ENCODE data around the gene ZNF511. TPM values are rescaled to one million over a fixed set of nuclear protein-coding genes. Genes with fewer than 3 reads are reported as not detected.
A peak's percentile ranks its signal among the peaks of the same experiment; 100 is the strongest.
"Not testable (repeated sequence)": the region's sequence is repeated elsewhere in the genome, so short reads cannot be mapped to it uniquely, and the experiment has no call there.

ZNF511 gene
- total RNA-seq, 1 experiment from 2014 or later, result 42.7 TPM

DNA sequence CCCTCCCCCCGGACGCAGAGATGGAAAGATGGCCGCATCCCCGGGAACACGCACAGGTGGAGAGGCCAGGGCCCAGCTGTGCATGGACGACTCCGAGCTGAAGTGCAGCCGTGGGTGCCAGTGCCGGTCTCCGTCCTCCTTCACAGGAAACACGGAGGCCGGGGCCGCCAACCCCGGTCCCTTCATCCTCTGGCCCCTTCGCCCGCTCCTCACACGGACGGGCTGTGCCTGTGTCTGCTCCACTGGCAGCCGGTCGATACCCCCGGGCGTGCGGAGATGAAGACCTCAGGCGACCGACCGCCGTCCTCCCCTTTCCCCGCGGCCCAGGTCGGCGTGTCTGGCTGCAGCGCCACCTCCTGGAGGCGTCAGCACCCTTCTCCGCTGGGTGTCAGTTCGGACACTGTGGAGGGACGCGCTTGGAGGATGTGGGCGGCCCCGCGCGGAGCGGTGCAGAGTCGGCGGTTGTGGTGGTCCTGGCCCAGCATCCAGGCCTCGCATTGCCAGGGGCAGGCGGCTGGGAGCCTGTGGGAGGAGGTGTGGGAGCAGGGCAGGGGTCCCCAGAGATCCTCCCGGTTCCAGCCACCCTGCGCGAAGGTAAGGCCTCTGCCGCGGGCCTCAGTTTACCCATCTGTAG is 9.9 kb downstream of the ZNF511 start:
- Mint-ChIP-seq H3K27me3 (ENCODE audit: insufficient read depth, unreplicated experiment) (peaks cover 13% of the 10 kb centered on the region), H3K4me1 (ENCODE audit: insufficient read depth, unreplicated experiment) (peaks cover 12% of the 10 kb centered on the region), H3K4me3 (ENCODE audit: unreplicated experiment) (peak overlapping the region; percentile 37), H3K9me3 (ENCODE audit: unreplicated experiment) (no peaks in the 10 kb centered on the region), H3K36me3 (ENCODE audit: insufficient read depth, unreplicated experiment) (no peaks in the 10 kb centered on the region), H3K27ac (ENCODE audit: low read depth, unreplicated experiment) (no peak overlapping the region)
- ChIA-PET POLR2A (no interaction called here), CTCF (interaction anchor here (0.6 to 1.0 kb wide), 6 partner anchors 16 to 771 kb away, joined by 3 to 5 read pairs (median 4); no protein-coding TSS in a partner anchor)
- BruUV-seq (replicated peaks), result no TSS peak
- TF ChIP-seq, protein P1, sequence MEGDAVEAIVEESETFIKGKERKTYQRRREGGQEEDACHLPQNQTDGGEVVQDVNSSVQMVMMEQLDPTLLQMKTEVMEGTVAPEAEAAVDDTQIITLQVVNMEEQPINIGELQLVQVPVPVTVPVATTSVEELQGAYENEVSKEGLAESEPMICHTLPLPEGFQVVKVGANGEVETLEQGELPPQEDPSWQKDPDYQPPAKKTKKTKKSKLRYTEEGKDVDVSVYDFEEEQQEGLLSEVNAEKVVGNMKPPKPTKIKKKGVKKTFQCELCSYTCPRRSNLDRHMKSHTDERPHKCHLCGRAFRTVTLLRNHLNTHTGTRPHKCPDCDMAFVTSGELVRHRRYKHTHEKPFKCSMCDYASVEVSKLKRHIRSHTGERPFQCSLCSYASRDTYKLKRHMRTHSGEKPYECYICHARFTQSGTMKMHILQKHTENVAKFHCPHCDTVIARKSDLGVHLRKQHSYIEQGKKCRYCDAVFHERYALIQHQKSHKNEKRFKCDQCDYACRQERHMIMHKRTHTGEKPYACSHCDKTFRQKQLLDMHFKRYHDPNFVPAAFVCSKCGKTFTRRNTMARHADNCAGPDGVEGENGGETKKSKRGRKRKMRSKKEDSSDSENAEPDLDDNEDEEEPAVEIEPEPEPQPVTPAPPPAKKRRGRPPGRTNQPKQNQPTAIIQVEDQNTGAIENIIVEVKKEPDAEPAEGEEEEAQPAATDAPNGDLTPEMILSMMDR (IDR thresholded peaks at IDR 0.05; ENCODE audit: unreplicated experiment), result peak; percentile 75
- intact Hi-C loops (cut with micrococcal nuclease), result loop anchor here (10.0 kb wide), 1 partner anchor 664 kb away; no protein-coding TSS in a partner anchor
- DNase-seq (ENCODE audit: unreplicated experiment), result peak; percentile 66

DNA sequence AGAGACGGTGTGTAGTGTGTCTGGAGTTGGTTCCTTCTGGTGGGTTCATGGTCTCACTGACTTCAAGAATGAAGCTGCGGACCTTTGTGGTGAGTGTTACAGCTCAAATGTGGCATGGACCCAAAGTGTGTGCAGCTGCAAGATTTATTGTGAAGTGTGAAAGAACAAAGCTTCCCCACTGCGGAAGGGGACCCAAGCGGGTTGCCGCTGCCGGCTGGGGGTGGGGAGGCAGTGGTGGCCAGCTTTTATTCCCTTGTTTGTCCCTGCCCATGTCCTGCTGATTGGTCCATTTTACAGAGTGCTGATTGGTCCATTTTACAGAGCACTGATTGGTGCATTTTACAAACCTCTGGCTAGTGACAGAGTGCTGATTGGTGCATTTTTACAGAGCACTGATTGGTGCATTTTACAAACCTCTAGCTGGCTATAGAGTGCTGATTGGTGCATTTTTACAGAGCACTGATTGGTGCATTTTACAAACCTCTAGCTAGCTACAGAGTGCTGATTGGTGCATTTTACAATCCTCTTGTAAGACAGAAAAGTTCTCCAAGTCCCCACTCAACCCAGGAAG is 12.2 kb downstream of the ZNF511 start:
- CTCF ChIA-PET, result interaction anchor here (0.6 to 1.7 kb wide), 5 partner anchors 9 to 297 kb away, joined by 3 to 13 read pairs (median 4); no protein-coding TSS in a partner anchor

DNA sequence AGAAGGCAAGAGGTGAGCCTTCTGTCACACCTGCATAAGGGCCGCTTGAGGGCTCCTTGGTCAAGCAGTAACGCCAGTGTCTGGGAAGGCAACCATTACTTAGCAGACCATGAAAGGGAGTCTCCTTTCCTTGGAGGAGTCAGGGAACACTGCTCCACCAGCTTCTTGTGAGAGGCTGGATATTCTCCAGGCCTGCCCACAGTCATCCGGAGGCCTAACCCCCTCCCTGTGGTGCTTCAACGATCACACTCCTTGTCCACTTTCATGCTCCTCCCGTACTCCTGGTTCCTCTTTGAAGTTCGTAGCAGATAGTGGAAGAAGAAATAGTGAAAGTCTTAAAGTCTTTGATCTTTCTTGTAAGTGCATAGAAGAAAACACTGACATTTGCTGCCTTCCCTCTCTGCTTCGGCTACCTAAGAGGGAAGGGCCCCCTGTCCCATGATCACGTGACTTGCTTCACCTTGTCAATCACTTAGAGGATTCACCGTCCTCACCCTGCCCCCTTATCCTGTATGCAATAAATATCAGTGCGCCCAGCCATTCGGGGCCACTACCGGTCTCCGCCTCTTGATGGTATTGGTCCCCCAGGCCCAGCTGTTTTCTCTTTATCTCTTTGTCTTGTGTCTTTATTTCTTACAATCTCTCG is 13.5 kb downstream of the ZNF511 start:
- CTCF ChIA-PET, result interaction anchor here (1.2 to 1.7 kb wide), 2 partner anchors 8 to 287 kb away, joined by 4 to 13 read pairs; no protein-coding TSS in a partner anchor
- not testable (repeated sequence) for H3K27ac Mint-ChIP-seq (ENCODE audit: low read depth, unreplicated experiment); H3K36me3 Mint-ChIP-seq (ENCODE audit: insufficient read depth, unreplicated experiment)

More for the DNA sequence above, 12.2 kb downstream of the ZNF511 start:
- not testable (repeated sequence) for H3K4me1 Mint-ChIP-seq (ENCODE audit: insufficient read depth, unreplicated experiment); DNase-seq (ENCODE audit: unreplicated experiment); H3K4me3 Mint-ChIP-seq (ENCODE audit: unreplicated experiment); H3K27ac Mint-ChIP-seq (ENCODE audit: low read depth, unreplicated experiment); H3K36me3 Mint-ChIP-seq (ENCODE audit: insufficient read depth, unreplicated experiment); H3K9me3 Mint-ChIP-seq (ENCODE audit: unreplicated experiment); BruUV-seq (replicated peaks)
- POLR2A ChIA-PET, result interaction anchor here (0.7 kb wide), 1 partner anchor 33 kb away, joined by 6 read pairs; no protein-coding TSS in a partner anchor
- intact Hi-C loops (cut with micrococcal nuclease), result loop anchor here (10.0 kb wide), 2 partner anchors 74 to 486 kb away; partner anchors contain the start of gene MTG1
- peaks cover 25% of the 10 kb centered on the region for H3K27me3 Mint-ChIP-seq (ENCODE audit: insufficient read depth, unreplicated experiment)

DNA sequence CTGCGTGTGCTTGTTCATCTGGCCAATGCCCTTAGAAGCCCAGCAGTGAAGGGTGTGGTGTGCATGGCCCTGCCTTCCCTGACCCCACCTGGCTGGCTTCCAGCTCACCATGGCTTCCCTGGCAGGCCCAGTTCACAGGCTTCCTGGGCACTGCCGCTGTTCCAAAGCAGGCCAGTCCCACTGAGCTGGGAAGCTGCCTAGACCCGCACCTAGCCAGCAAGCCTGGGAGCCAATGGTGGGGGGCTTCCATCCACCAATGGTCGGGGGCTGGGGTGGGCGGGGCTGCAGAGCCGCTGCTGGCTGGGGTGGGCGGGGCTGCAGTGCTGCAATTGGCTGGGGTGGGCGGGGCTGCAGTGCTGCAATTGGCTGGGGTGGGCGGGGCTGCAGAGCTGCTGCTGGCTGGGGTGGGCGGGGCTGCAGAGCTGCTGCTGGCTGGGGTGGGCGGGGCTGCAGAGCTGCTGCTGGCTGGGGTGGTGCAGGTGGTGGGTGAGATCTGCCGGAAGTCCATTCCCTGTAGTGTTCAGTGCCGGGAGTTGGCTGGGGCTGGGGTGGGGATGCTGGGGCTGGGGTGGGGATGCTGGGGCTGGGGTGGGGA is 15.6 kb downstream of the ZNF511 start:
- intact Hi-C loops (cut with micrococcal nuclease), result loop anchor here (10.0 kb wide), 2 partner anchors 71 to 489 kb away; partner anchors contain the start of gene MTG1
- Mint-ChIP-seq H3K27ac (ENCODE audit: low read depth, unreplicated experiment) (no peak overlapping the region), H3K4me3 (ENCODE audit: unreplicated experiment) (no peak overlapping the region), H3K36me3 (ENCODE audit: insufficient read depth, unreplicated experiment) (no peaks in the 10 kb centered on the region), H3K27me3 (ENCODE audit: insufficient read depth, unreplicated experiment) (peaks cover 37% of the 10 kb centered on the region), H3K4me1 (ENCODE audit: insufficient read depth, unreplicated experiment) (peaks cover 8% of the 10 kb centered on the region), H3K9me3 (ENCODE audit: unreplicated experiment) (no peaks in the 10 kb centered on the region)
- POLR2A ChIA-PET, result no interaction called here
- TF ChIP-seq, protein P1 (IDR thresholded peaks at IDR 0.05; ENCODE audit: unreplicated experiment), result no peak
- BruUV-seq (replicated peaks), result no TSS peak
- CTCF ChIA-PET, result interaction anchor here (1.1 kb wide), 1 partner anchor 8 kb away, joined by 3 read pairs; no protein-coding TSS in a partner anchor
- peak; percentile 42 for DNase-seq (ENCODE audit: unreplicated experiment)

More for the DNA sequence above, 13.5 kb downstream of the ZNF511 start:
- H3K4me3 Mint-ChIP-seq (ENCODE audit: unreplicated experiment); BruUV-seq (replicated peaks); POLR2A ChIA-PET; DNase-seq (ENCODE audit: unreplicated experiment); H3K4me1 Mint-ChIP-seq (ENCODE audit: insufficient read depth, unreplicated experiment); H3K9me3 Mint-ChIP-seq (ENCODE audit: unreplicated experiment): not testable (repeated sequence)
- peaks cover 37% of the 10 kb centered on the region for H3K27me3 Mint-ChIP-seq (ENCODE audit: insufficient read depth, unreplicated experiment)
- intact Hi-C loops (cut with micrococcal nuclease), result loop anchor here (10.0 kb wide), 2 partner anchors 73 to 487 kb away; partner anchors contain the start of gene MTG1

All from MCF 10A (cell line).